Smooth muscle cell (in vitro differentiated cells): Measurements from ENCODE around the gene GRIK2. TPM values are rescaled to one million over a fixed set of nuclear protein-coding genes. Genes with fewer than 3 reads are reported as not detected.

Source experiments
- DNase-seq: peaks from one replicate; lab custom pipeline; 2025; ENCODE audit not compliant: unreplicated experiment; lab: John Stamatoyannopoulos, UW
- H2AFZ ChIP-seq: fragments of 200-600 bp; sonication (generic); 2 replicates; pipeline ENCODE4 v1.6.0; 2016; ENCODE audit warnings: antibody characterized with exemption, low read depth, mild to moderate bottlenecking
- H3F3A ChIP-seq: fragments of 200-600 bp; sonication (generic); 2 replicates; pipeline ENCODE4 v1.6.0; 2017; ENCODE audit warnings: antibody characterized with exemption, low read depth
- H3K27ac ChIP-seq: fragments of 200-600 bp; sonication (generic); 2 replicates; pipeline ENCODE4 v1.5.1; 2016; ENCODE audit warnings: low read depth, mild to moderate bottlenecking
- H3K27me3 ChIP-seq: fragments of 200-600 bp; sonication (generic); 2 replicates; pipeline ENCODE4 v1.6.1; 2016; ENCODE audit warnings: low read depth, mild to moderate bottlenecking
- H3K36me3 ChIP-seq: fragments of 200-600 bp; sonication (generic); 2 replicates; pipeline ENCODE4 v1.5.1; 2016; ENCODE audit warnings: low read depth
- H3K4me1 ChIP-seq: fragments of 200-600 bp; sonication (generic); 2 replicates; pipeline ENCODE4 v1.5.1; 2016; ENCODE audit warnings: low read depth
- H3K4me2 ChIP-seq: fragments of 200-600 bp; sonication (generic); 2 replicates; pipeline ENCODE4 v1.6.0; 2016; ENCODE audit warnings: mild to moderate bottlenecking
- H3K4me3 ChIP-seq: fragments of 200-600 bp; sonication (generic); 2 replicates; pipeline ENCODE4 v1.5.1; 2016; ENCODE audit warnings: mild to moderate bottlenecking
- H3K79me2 ChIP-seq: fragments of 200-600 bp; sonication (generic); 2 replicates; pipeline ENCODE4 v1.6.0; 2016; ENCODE audit warnings: low read depth, mild to moderate bottlenecking
- H3K9ac ChIP-seq: fragments of 200-600 bp; sonication (generic); 2 replicates; pipeline ENCODE4 v1.6.0; 2016; ENCODE audit warnings: low read depth
- H3K9me3 ChIP-seq: fragments of 200-600 bp; sonication (generic); replicated peaks from 2 replicates; pipeline ENCODE4 v1.5.1; 2016; ENCODE audit warnings: low read depth
- H4K20me1 ChIP-seq: fragments of 200-600 bp; sonication (generic); 2 replicates; pipeline ENCODE4 v1.6.0; 2016; ENCODE audit warnings: low read depth
- WGBS: methylation state at CpG from one replicate; pipeline ENCODE4 v1.1.7; 2016; ENCODE audit warnings: low lambda C conversion rate; 5-methylcytosine and 5-hydroxymethylcytosine counted together
- polyA plus RNA-seq: library from polyadenylated mRNA; unstranded; fragments of >200 nt; fragmentation: Nextera tagmentation; extraction: Ambion mirVana; gene quantifications from 2 replicates; pipeline ENCODE4 v1.2.1, GENCODE V29; 2016
- total RNA-seq: library from RNA; depleted of rRNA; stranded (reverse); fragments of >200 nt; gene quantifications from 2 replicates; pipeline ENCODE4 v1.2.3, GENCODE V29; 2014
- TF ChIP-seq, protein P1 (sequence below): fragments of 200-600 bp; sonication (generic); IDR thresholded peaks from 2 replicates; pipeline ENCODE4 v1.5.1; 2017; ENCODE audit warnings: borderline replicate concordance, mild to moderate bottlenecking, antibody characterized with exemption; ENCODE audit not compliant: insufficient read depth, poor library complexity, severe bottlenecking

GRIK2 gene
- total and polyA plus RNA-seq, 2 experiments from 2014 or later, result 10.0 to 23.6 TPM

- Histone ChIP-seq H3K4me3 (no peak overlapping the region), H2AFZ (no peak overlapping the region), H3K27me3 (no peaks in the 10 kb centered on the region), H3K4me2 (no peak overlapping the region), H3K9ac (no peak overlapping the region), H3F3A (no peaks in the 10 kb centered on the region), H3K27ac (no peak overlapping the region), H3K79me2 (no peaks in the 10 kb centered on the region), H4K20me1 (no peaks in the 10 kb centered on the region), H3K4me1 (peaks cover 8% of the 10 kb centered on the region), H3K9me3 (no peaks in the 10 kb centered on the region), H3K36me3 (no peaks in the 10 kb centered on the region)
- DNase-seq, result no peak
- TF ChIP-seq, protein P1, sequence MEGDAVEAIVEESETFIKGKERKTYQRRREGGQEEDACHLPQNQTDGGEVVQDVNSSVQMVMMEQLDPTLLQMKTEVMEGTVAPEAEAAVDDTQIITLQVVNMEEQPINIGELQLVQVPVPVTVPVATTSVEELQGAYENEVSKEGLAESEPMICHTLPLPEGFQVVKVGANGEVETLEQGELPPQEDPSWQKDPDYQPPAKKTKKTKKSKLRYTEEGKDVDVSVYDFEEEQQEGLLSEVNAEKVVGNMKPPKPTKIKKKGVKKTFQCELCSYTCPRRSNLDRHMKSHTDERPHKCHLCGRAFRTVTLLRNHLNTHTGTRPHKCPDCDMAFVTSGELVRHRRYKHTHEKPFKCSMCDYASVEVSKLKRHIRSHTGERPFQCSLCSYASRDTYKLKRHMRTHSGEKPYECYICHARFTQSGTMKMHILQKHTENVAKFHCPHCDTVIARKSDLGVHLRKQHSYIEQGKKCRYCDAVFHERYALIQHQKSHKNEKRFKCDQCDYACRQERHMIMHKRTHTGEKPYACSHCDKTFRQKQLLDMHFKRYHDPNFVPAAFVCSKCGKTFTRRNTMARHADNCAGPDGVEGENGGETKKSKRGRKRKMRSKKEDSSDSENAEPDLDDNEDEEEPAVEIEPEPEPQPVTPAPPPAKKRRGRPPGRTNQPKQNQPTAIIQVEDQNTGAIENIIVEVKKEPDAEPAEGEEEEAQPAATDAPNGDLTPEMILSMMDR, result no peak
Observed at GRCh38 chr6:101876431-101876830, 482.9 kb downstream of the GRIK2 start.

DNA sequence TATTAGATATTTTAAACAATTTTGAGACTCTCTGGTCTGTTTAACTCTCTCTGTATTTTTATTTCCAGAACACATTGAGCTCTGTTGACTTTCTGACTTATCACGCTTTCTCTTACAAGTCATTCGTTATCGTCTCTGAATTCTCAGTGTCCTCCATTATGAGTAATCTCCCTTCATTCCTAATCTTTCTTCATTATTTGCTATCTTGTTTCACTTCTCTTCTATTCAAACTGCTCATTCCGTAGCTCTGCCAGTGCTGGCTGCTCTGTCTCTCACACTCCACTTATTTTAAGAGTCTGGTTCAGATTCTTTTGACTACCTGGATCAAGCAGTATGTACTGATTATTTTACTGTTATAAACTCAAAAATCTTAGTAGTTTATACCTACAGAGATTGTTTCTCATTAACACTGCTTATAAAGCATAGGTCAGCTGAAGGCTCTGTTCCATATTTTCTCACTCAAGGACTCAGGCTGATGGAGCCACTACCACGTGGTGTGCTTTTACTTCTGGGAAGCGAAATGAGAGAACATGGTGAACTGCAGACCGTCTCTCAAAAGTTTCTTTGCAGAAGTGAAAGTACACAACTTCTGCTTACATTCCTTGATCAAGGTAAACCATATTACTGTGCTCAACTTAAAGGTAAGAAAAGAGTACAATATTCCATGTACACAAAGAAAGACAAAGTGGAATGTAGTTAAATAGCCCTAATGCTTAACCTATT is 485.2 kb downstream of the GRIK2 start:
- Histone ChIP-seq H3K4me3 (peak overlapping the region; percentile 19), H3K9ac (peak overlapping the region; percentile 10), H3K36me3 (no peaks in the 10 kb centered on the region), H3K79me2 (no peaks in the 10 kb centered on the region), H3K4me2 (peak overlapping the region; percentile 76), H3K4me1 (peaks cover 8% of the 10 kb centered on the region), H3F3A (no peaks in the 10 kb centered on the region), H3K9me3 (no peaks in the 10 kb centered on the region), H3K27ac (peak overlapping the region; percentile 57), H3K27me3 (no peaks in the 10 kb centered on the region), H4K20me1 (no peaks in the 10 kb centered on the region), H2AFZ (peak overlapping the region; percentile 89)
- no peak for DNase-seq
- 50% methylated on average over 7 of the region's 7 CpGs for WGBS
- TF ChIP-seq, protein P1, result no peak

- H3F3A ChIP-seq, result no peaks in the 10 kb centered on the region
- no peaks in the 10 kb centered on the region for H4K20me1 ChIP-seq
- DNase-seq, result no peak
- no peaks in the 10 kb centered on the region for H3K9me3 ChIP-seq
- no peak overlapping the region for H3K27ac ChIP-seq
- H3K4me1 ChIP-seq, result peaks cover 8% of the 10 kb centered on the region
- WGBS, result 81% methylated on average over 4 of the region's 4 CpGs
- no peaks in the 10 kb centered on the region for H3K36me3 ChIP-seq
- TF ChIP-seq, protein P1, result no peak
- H3K27me3 ChIP-seq, result no peaks in the 10 kb centered on the region
- no peak overlapping the region for H3K4me3 ChIP-seq
- peak overlapping the region; percentile 76 for H3K4me2 ChIP-seq
- no peak overlapping the region for H3K9ac ChIP-seq
- H2AFZ ChIP-seq, result no peak overlapping the region
- H3K79me2 ChIP-seq, result no peaks in the 10 kb centered on the region
Observed at GRCh38 chr6:101879782-101880181, 486.3 kb downstream of the GRIK2 start.

DNA sequence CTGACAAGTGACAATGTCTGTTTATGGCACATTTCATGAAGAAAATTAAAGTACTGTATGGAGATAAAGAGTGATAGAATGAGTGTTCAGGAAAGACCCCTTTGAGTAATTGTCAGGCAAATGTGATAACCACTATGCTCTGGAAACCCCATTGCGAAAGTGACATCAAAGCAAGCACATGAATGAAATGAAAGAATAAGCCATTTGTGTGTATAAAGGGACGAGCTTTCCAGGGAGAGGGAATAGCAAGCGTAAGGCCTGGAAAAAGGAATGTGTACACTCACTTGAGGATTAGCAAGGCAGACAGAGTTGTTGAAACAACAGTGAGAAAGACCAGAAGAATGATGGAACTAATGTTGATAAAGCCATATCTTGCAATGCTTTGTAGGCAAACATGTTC is 490.0 kb downstream of the GRIK2 start:
- Histone ChIP-seq H3K4me3 (no peak overlapping the region), H3K27me3 (no peaks in the 10 kb centered on the region), H3K79me2 (no peaks in the 10 kb centered on the region), H3K27ac (peak overlapping the region; percentile 66), H2AFZ (peak overlapping the region; percentile 45), H3K9ac (peak overlapping the region; percentile 18), H3F3A (no peaks in the 10 kb centered on the region), H4K20me1 (no peaks in the 10 kb centered on the region), H3K4me2 (peak overlapping the region; percentile 42), H3K4me1 (peaks cover 5% of the 10 kb centered on the region), H3K9me3 (no peaks in the 10 kb centered on the region), H3K36me3 (no peaks in the 10 kb centered on the region)
- WGBS, result 20% methylated on average over 3 of the region's 3 CpGs
- no peak for DNase-seq
- TF ChIP-seq, protein P1, result no peak
